ENCODE measurements around the gene AGAP1. TPM values are rescaled to one million over a fixed set of nuclear protein-coding genes. Genes with fewer than 3 reads are reported as not detected.

The AGAP1 gene
- total and polyA plus RNA-seq, 11 donors: 5.9 to 21.6 (median 18.9) TPM

- intact Hi-C loops (cut with DNase I): loop anchor here in 1 of 10 donors (5.0 kb wide), 2 partner anchors 35 to 120 kb away; no protein-coding TSS in a partner anchor
- peak overlapping the region in 4 of 12 donors; percentile 50 to 83 (median 66) for H3K27ac ChIP-seq
- WGBS, 4 donors: 76 to 87% (median 80%) methylated on average over 18 of the region's 18 CpGs
- DNase-seq (peak in 1 of 5 donors; percentile 45), ATAC-seq (peak in 1 of 4 donors; percentile 55)
- H3K4me3 ChIP-seq: no peak overlapping the region
- H3K4me1 ChIP-seq: peaks cover 0 to 31% (median 13%) of the 10 kb centered on the region in 12 donors
- no peaks in the 10 kb centered on the region for H3K27me3 ChIP-seq
- H3K36me3 ChIP-seq: no peaks in the 10 kb centered on the region
- TF ChIP-seq POLR2A (IDR thresholded peaks at IDR 0.05) (no peak), CTCF (IDR thresholded peaks at IDR 0.05) (no peak)
- H3K9me3 ChIP-seq: no peaks in the 10 kb centered on the region
Measured at GRCh38 chr2:235607546-235608199, 113.8 kb downstream of the AGAP1 start.

GRCh38 chr2:235608200-235608887 lies 114.5 kb downstream of the AGAP1 start:
- peak in 2 of 4 donors; percentile 33 to 57 for ATAC-seq

GRCh38 chr2:235609321-235609720 lies 115.5 kb downstream of the AGAP1 start:
- intact Hi-C loops (cut with DNase I): loop anchor here in 1 of 10 donors (5.0 kb wide), 2 partner anchors 33 to 118 kb away; no protein-coding TSS in a partner anchor
- TF ChIP-seq CTCF (IDR thresholded peaks at IDR 0.05): no peak
- no peak for TF ChIP-seq POLR2A (IDR thresholded peaks at IDR 0.05)
- H3K4me3 ChIP-seq: no peak overlapping the region
- 94 to 99% (median 96%) methylated on average over 11 of the region's 11 CpGs for WGBS, 4 donors
- H3K9me3 ChIP-seq: no peaks in the 10 kb centered on the region
- H3K27ac ChIP-seq: peak overlapping the region in 2 of 12 donors; percentile 78 to 83
- H3K36me3 ChIP-seq: no peaks in the 10 kb centered on the region
- no peaks in the 10 kb centered on the region for H3K27me3 ChIP-seq
- DNase-seq (no peak), ATAC-seq (no peak)
- peaks cover 0 to 35% (median 17%) of the 10 kb centered on the region in 12 donors for H3K4me1 ChIP-seq

More at GRCh38 chr2:235608200-235608887, 114.5 kb downstream of the AGAP1 start:
- peak in 3 of 5 donors; percentile 37 to 75 (median 48) for DNase-seq
- no peaks in the 10 kb centered on the region for H3K9me3 ChIP-seq
- peak overlapping the region in 7 of 12 donors; percentile 10 to 83 (median 53) for H3K27ac ChIP-seq
- TF ChIP-seq CTCF (IDR thresholded peaks at IDR 0.05) (no peak), POLR2A (IDR thresholded peaks at IDR 0.05) (no peak)
- no peak overlapping the region for H3K4me3 ChIP-seq
- intact Hi-C loops (cut with DNase I): loop anchor here in 1 of 10 donors (5.0 kb wide), 2 partner anchors 34 to 119 kb away; no protein-coding TSS in a partner anchor
- no peaks in the 10 kb centered on the region for H3K27me3 ChIP-seq
- H3K4me1 ChIP-seq: peaks cover 0 to 31% (median 13%) of the 10 kb centered on the region in 12 donors
- no peaks in the 10 kb centered on the region for H3K36me3 ChIP-seq
- WGBS, 4 donors: 68 to 75% (median 72%) methylated on average over 14 of the region's 14 CpGs

GRCh38 chr2:235609746-235610145 lies 115.9 kb downstream of the AGAP1 start:
- intact Hi-C loops (cut with DNase I): loop anchor here in 1 of 10 donors (5.0 kb wide), 2 partner anchors 33 to 118 kb away; no protein-coding TSS in a partner anchor
- H3K9me3 ChIP-seq: no peaks in the 10 kb centered on the region
- 94 to 99% (median 98%) methylated on average over 5 of the region's 5 CpGs for WGBS, 4 donors
- no peak overlapping the region for H3K27ac ChIP-seq
- no peaks in the 10 kb centered on the region for H3K27me3 ChIP-seq
- no peak for ATAC-seq
- H3K36me3 ChIP-seq: no peaks in the 10 kb centered on the region
- no peak for TF ChIP-seq POLR2A (IDR thresholded peaks at IDR 0.05)
- no peak for TF ChIP-seq CTCF (IDR thresholded peaks at IDR 0.05)
- peaks cover 0 to 39% (median 22%) of the 10 kb centered on the region in 12 donors for H3K4me1 ChIP-seq
- H3K4me3 ChIP-seq: no peak overlapping the region
- DNase-seq: no peak

Measured in heart left ventricle (tissue), 16 donors.